ENCODE measurements around the gene ERFE.

GRCh38 chr2:238126775-238127164 lies 32.0 kb upstream of the ERFE start:
- TF ChIP-seq BHLHE40 (IDR thresholded peaks at IDR 0.05; ENCODE audit: borderline replicate concordance): no peak
- TF ChIP-seq TARDBP (IDR thresholded peaks at IDR 0.05): no peak
- no peak for TF ChIP-seq ARNT (IDR thresholded peaks at IDR 0.05)
- TF ChIP-seq SP1 (IDR thresholded peaks at IDR 0.05): no peak
- TF ChIP-seq PKNOX1 (IDR thresholded peaks at IDR 0.05): no peak
- TF ChIP-seq ELF4 (IDR thresholded peaks at IDR 0.05): no peak
- no peak for TF ChIP-seq SUZ12 (IDR thresholded peaks at IDR 0.05)
- no peak for TF ChIP-seq L3MBTL2 (conservative IDR thresholded peaks at IDR 0.05)
- no peak for TF ChIP-seq FOXK2 (IDR thresholded peaks at IDR 0.05)
- TF ChIP-seq FOXA1 (IDR thresholded peaks at IDR 0.05): no peak
- TF ChIP-seq HDGF (IDR thresholded peaks at IDR 0.05; ENCODE audit: borderline replicate concordance): no peak
- TF ChIP-seq ZNF384 (IDR thresholded peaks at IDR 0.05): no peak
- no peak for TF ChIP-seq FOXM1 (IDR thresholded peaks at IDR 0.05; ENCODE audit: borderline replicate concordance)
- no peak for TF ChIP-seq NFRKB (IDR thresholded peaks at IDR 0.05)

Data from HEK293T (cell line).